Sigmoid colon (tissue), 7 donors: ENCODE data around the gene PCAT6. TPM values are rescaled to one million over a fixed set of nuclear protein-coding genes. Genes with fewer than 3 reads are reported as not detected.

Experiments
- DNase-seq: peaks from one replicate; pipeline ENCODE4 v3.0.0-alpha.2; 2019
- H3K27ac ChIP-seq, 4 donors: fragments of 200-600 bp; sonication (generic); one replicate each; pipeline ENCODE4 v1.5.1; 2016 to 2019; ENCODE audit warnings: mild to moderate bottlenecking in 1 of 4
- H3K27me3 ChIP-seq, 3 donors: fragments of 200-600 bp; sonication (generic); one replicate each; pipeline ENCODE4 v1.5.1; 2019; ENCODE audit warnings: mild to moderate bottlenecking in 1 of 3
- H3K36me3 ChIP-seq, 4 donors: fragments of 200-600 bp; sonication (generic); one replicate each; pipeline ENCODE4 v1.5.1; 2016 to 2019
- H3K4me1 ChIP-seq, 4 donors: fragments of 200-600 bp; sonication (generic); one replicate each; pipeline ENCODE4 v1.5.1; 2017 to 2019
- H3K4me3 ChIP-seq, 4 donors: fragments of 200-600 bp; sonication (generic); one replicate each; pipeline ENCODE4 v1.5.1; 2017 to 2019; ENCODE audit warnings: mild to moderate bottlenecking in 2 of 4, moderate library complexity in 1 of 4
- H3K9me3 ChIP-seq, 4 donors: fragments of 200-600 bp in 3 of 4; sonication (generic) in 3 of 4; one replicate each; pipeline versions ENCODE4 v1.5.1 to v1.6.1; 2013 to 2019
- EP300 ChIP-seq, 4 donors: sonication (generic); formaldehyde crosslinking; IDR thresholded peaks; one replicate each; pipeline ENCODE4 v1.6.1; 2017; ENCODE audit warnings: antibody characterized with exemption in 4 of 4
- POLR2A ChIP-seq, 2 donors: fragments of 450-650 bp; IDR thresholded peaks; one replicate each; pipeline ENCODE4 v1.6.1; 2016; ENCODE audit warnings: antibody characterized with exemption in 2 of 2, mild to moderate bottlenecking in 2 of 2, moderate library complexity in 2 of 2
- POLR2AphosphoS5 ChIP-seq, 4 donors: sonication (generic); formaldehyde crosslinking; IDR thresholded peaks; one replicate each; pipeline ENCODE4 v1.6.1; 2017; ENCODE audit warnings: antibody characterized with exemption in 4 of 4
- WGBS, 2 donors: extraction: QIAGEN DNeasy Blood & Tissue Kit; methylation state at CpG; one replicate each; pipeline ENCODE4 v1.1.7; 2013; 5-methylcytosine and 5-hydroxymethylcytosine counted together
- intact Hi-C: fragments of 100-400 bp; cut with DNase I; formaldehyde crosslinking; loops from one replicate; pipeline ENCODE4 v1.15.1; 2023
- polyA plus RNA-seq, 3 donors: library from polyadenylated mRNA; stranded (reverse); fragments of 200-250 nt; gene quantifications; one replicate each; pipeline ENCODE4 v1.2.3, GENCODE V29; 2013
- total RNA-seq, 4 donors: library from RNA; depleted of rRNA; stranded (reverse); fragments of >200 nt; gene quantifications; one replicate each; pipeline ENCODE4 v1.1.0, GENCODE V29; 2016
- TF ChIP-seq, protein P1 (sequence below), 4 experiments: fragments of 450-650 bp in 3 of 4; fragments of 200-600 bp in 1 of 4; IDR thresholded peaks; one replicate each; pipeline ENCODE4 v1.5.1; 2016 to 2019; ENCODE audit warnings: antibody characterized with exemption in 4 of 4, mild to moderate bottlenecking in 3 of 4, moderate library complexity in 2 of 4
- donor health status: healthy with polysubstance abuse.
- donor health status: Bipolar disorder and iron deficiency.
- donor health status: healthy.

Gene PCAT6
- total and polyA plus RNA-seq, 7 donors, result 1.6 to 1.7 TPM; not detected in 5

DNA sequence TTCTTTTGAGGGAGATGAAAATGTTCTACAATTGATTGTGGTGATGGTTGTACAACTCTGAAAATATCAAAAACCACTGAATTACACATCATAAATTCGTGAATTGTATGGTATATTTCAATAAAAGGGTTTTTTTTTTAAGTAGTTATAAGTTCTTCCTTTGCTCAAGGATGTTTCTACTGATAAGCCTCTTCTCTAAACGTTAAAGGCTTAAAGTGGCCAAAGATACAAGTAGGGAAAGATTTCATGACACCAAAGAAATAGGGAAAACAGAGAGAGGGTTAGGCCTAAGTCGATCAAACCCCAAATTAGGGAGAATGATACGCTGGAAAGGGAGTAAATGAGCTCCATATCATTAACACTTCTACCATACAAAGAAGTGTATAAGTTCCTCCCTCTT, 6.6 kb upstream of the PCAT6 start:
- H3K27me3 ChIP-seq, result no peaks in the 10 kb centered on the region
- no peaks in the 10 kb centered on the region for H3K9me3 ChIP-seq
- H3K4me3 ChIP-seq, result no peak overlapping the region
- TF ChIP-seq POLR2AphosphoS5 (IDR thresholded peaks at IDR 0.05) (no peak), POLR2A (IDR thresholded peaks at IDR 0.05) (no peak), EP300 (IDR thresholded peaks at IDR 0.05) (no peak)
- TF ChIP-seq, protein P1, sequence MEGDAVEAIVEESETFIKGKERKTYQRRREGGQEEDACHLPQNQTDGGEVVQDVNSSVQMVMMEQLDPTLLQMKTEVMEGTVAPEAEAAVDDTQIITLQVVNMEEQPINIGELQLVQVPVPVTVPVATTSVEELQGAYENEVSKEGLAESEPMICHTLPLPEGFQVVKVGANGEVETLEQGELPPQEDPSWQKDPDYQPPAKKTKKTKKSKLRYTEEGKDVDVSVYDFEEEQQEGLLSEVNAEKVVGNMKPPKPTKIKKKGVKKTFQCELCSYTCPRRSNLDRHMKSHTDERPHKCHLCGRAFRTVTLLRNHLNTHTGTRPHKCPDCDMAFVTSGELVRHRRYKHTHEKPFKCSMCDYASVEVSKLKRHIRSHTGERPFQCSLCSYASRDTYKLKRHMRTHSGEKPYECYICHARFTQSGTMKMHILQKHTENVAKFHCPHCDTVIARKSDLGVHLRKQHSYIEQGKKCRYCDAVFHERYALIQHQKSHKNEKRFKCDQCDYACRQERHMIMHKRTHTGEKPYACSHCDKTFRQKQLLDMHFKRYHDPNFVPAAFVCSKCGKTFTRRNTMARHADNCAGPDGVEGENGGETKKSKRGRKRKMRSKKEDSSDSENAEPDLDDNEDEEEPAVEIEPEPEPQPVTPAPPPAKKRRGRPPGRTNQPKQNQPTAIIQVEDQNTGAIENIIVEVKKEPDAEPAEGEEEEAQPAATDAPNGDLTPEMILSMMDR (IDR thresholded peaks at IDR 0.05), result no peak
- intact Hi-C loops, result no loop called here
- 64 to 67% methylated on average over 4 of the region's 4 CpGs for WGBS, 2 donors
- H3K36me3 ChIP-seq, result no peaks in the 10 kb centered on the region
- peaks cover 0 to 46% (median 28%) of the 10 kb centered on the region in 4 donors for H3K4me1 ChIP-seq
- H3K27ac ChIP-seq, result no peak overlapping the region
- no peak for DNase-seq

DNA sequence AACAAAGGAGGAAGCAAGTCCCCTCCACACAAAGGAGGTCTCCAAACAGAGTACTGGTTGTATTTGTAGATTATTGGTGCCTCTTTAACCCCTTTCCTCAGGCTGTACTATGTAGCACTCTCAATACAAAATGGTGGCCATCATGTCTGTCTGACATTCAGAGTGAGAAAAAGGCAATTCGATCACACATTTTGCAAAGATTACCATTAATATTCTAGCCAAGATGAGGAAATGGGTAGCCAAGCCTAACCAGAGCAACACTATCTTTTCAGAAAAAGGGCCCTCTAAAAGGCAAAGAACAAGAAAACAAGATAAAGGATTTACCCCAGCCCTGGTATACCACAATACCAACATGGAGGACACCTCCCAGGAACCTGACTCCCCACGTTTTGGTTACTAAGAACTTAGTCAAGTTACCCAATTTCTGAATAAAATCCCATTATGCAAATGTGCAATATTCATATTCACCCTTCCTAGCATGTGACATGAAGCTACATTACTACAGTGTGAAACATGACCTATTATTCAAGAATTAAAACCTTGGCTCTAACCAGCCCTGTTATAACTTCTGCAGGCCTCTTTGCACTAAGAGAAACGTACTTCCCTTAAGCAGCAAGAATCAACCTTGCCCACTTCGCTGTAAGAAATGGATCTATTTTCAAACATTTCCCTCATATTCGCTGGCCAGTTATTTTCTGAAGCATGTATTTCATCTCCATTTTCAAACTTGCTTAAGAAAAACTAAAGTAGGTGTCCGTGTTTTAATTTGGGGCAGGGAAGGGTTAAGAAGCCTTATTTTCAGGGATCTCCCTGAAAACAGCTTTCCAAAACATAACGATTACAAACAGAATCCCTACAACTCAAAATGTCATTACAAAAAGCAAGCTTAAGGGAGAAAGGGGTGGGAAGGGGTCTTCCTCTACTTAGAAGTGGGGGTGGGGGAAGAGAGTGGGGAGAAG, 4.6 kb upstream of the PCAT6 start:
- Histone ChIP-seq H3K27me3 (no peaks in the 10 kb centered on the region), H3K4me1 (peaks cover 0 to 55% (median 34%) of the 10 kb centered on the region in 4 donors), H3K9me3 (no peaks in the 10 kb centered on the region), H3K36me3 (no peaks in the 10 kb centered on the region), H3K27ac (peak overlapping the region; percentile 84 to 95 (median 91)), H3K4me3 (peak overlapping the region; percentile 76 to 99 (median 92))
- intact Hi-C loops, result no loop called here
- TF ChIP-seq EP300 (IDR thresholded peaks at IDR 0.05) (no peak), POLR2AphosphoS5 (IDR thresholded peaks at IDR 0.05) (peak in 1 of 4 donors; percentile 35), POLR2A (IDR thresholded peaks at IDR 0.05) (no peak)
- TF ChIP-seq, protein P1 (IDR thresholded peaks at IDR 0.05), result no peak
- 21 to 27% methylated on average over 7 of the region's 7 CpGs for WGBS, 2 donors
- DNase-seq, result no peak

DNA sequence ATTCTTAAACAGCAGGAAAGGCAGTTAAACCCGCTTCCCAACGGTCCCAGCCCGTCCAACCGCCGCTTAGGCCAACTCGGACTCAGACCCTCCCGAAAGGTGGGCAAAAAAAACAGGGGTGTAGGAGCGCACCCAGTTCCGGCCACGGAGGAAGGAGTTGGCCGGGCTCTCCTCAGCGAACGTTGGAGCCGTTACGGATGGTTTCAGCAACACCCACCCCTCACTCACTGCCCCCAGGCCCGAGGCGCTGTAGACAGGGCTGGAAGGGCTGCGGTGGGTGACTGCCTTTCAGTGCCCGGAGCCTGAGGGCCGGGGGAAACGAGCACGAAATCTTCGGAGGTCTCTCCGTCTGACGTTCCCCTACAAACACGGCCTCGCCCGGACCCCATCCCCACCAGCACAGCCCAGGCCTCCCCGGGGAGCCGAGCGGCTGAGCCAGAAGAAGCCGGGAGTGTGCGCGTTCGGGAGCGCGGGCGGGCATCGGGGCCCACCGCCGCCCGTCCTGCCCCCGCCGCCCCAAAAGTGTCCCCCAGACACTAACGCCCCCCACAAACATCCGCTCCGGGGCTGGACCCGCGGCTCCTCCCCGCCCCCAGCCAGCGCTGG, 3.8 kb upstream of the PCAT6 start:
- intact Hi-C loops, result no loop called here
- Histone ChIP-seq H3K27me3 (no peaks in the 10 kb centered on the region), H3K4me1 (peaks cover 0 to 60% (median 40%) of the 10 kb centered on the region in 4 donors), H3K4me3 (peak overlapping the region; percentile 76 to 99 (median 92)), H3K9me3 (no peaks in the 10 kb centered on the region), H3K36me3 (no peaks in the 10 kb centered on the region), H3K27ac (peak overlapping the region; percentile 84 to 95 (median 91))
- DNase-seq, result no peak
- WGBS, 2 donors, result 0 to 1% methylated on average over 51 of the region's 51 CpGs
- TF ChIP-seq POLR2A (IDR thresholded peaks at IDR 0.05) (no peak), EP300 (IDR thresholded peaks at IDR 0.05) (no peak), POLR2AphosphoS5 (IDR thresholded peaks at IDR 0.05) (no peak)
- TF ChIP-seq, protein P1 (IDR thresholded peaks at IDR 0.05), result no peak

DNA sequence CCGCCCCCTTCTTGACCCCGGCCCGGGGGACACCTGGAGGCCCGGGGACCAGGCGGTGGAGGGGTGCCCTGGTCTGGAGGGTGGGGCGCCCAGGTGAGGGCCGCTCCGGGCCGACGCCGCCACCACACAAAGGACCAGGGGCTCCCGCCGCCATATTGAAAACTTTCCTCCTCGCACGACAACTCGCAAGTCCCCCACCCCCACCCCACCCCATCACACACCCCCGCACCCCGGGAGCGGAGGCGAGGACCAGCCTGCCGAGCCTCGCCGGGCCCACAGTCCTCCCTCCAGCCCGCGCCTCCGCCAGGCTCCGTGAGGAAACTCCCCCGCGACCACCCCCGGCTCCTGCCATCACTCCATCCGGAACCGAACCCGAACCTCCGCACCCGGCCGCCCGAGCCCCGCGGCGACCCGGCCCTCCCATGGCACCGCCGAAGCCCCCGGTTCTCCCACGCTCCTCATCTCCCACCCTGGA, 3.3 kb upstream of the PCAT6 start:
- no peak for TF ChIP-seq POLR2AphosphoS5 (IDR thresholded peaks at IDR 0.05)
- TF ChIP-seq EP300 (IDR thresholded peaks at IDR 0.05), result no peak
- TF ChIP-seq, protein P1 (IDR thresholded peaks at IDR 0.05), result no peak
- no peak for TF ChIP-seq POLR2A (IDR thresholded peaks at IDR 0.05)
- peak; percentile 68 for DNase-seq
- H3K27ac ChIP-seq, result peak overlapping the region; percentile 84 to 95 (median 91)
- H3K4me1 ChIP-seq, result peaks cover 0 to 62% (median 38%) of the 10 kb centered on the region in 4 donors
- WGBS, 2 donors, result 1% methylated on average over 45 of the region's 45 CpGs
- H3K9me3 ChIP-seq, result no peaks in the 10 kb centered on the region
- no peaks in the 10 kb centered on the region for H3K27me3 ChIP-seq
- no peaks in the 10 kb centered on the region for H3K36me3 ChIP-seq
- peak overlapping the region; percentile 76 to 99 (median 92) for H3K4me3 ChIP-seq
- intact Hi-C loops, result no loop called here
